Lung (tissue), 12 donors: ENCODE results near the gene GAB2. TPM values are rescaled to one million over a fixed set of nuclear protein-coding genes. Genes with fewer than 3 reads are reported as not detected.

Experiments
- ATAC-seq: fragments of 200-7000 bp; cut with Tn5 transposase; one replicate; pipeline ENCODE4 v1.9.1; 2020; ENCODE audit warnings: moderate number of reproducible peaks; ENCODE audit not compliant: insufficient read depth, low FRiP score
- DNase-seq, 3 donors: peaks; one replicate each; pipeline ENCODE4 v3.0.0-alpha.2; 2013 to 2017
- H3K27ac ChIP-seq, 2 donors: one replicate each; pipeline ENCODE4 v1.5.1; 2013; ENCODE audit warnings: mild to moderate bottlenecking in 2 of 2, moderate library complexity in 2 of 2, control low read depth in 1 of 2, inconsistent platforms in 1 of 2, low read depth in 1 of 2, low read length in 1 of 2
- H3K27me3 ChIP-seq, 3 donors: one replicate each; pipeline ENCODE4 v1.5.1; 2013; ENCODE audit warnings: low read length in 2 of 3; ENCODE audit not compliant: control insufficient read depth in 3 of 3, insufficient read depth in 3 of 3
- H3K36me3 ChIP-seq, 4 donors: one replicate each; pipeline ENCODE4 v1.5.1; 2013; ENCODE audit warnings: low read length in 4 of 4, mild to moderate bottlenecking in 1 of 4, moderate library complexity in 1 of 4; ENCODE audit not compliant: control insufficient read depth in 4 of 4, insufficient read depth in 4 of 4
- H3K4me1 ChIP-seq, 5 donors: one replicate each; pipeline ENCODE4 v1.5.1; 2013; ENCODE audit warnings: low read length in 5 of 5, mild to moderate bottlenecking in 2 of 5, moderate library complexity in 1 of 5; ENCODE audit not compliant: control insufficient read depth in 5 of 5, insufficient read depth in 5 of 5
- H3K4me3 ChIP-seq: one replicate; pipeline ENCODE4 v1.5.1; 2013; ENCODE audit warnings: mild to moderate bottlenecking, control low read depth, moderate library complexity
- H3K9ac ChIP-seq, 2 donors: one replicate each; pipeline ENCODE4 v1.5.1; 2013; ENCODE audit warnings: low read length in 2 of 2, control low read depth in 1 of 2; ENCODE audit not compliant: insufficient read depth in 1 of 2
- H3K9me3 ChIP-seq, 4 donors: one replicate each; pipeline ENCODE4 v1.5.1; 2013; ENCODE audit warnings: low read length in 3 of 4, mild to moderate bottlenecking in 1 of 4, moderate library complexity in 1 of 4; ENCODE audit not compliant: control insufficient read depth in 4 of 4, insufficient read depth in 3 of 4
- CTCF ChIP-seq: IDR thresholded peaks from 2 replicates; pipeline ENCODE4 v1.5.1; 2012; ENCODE audit warnings: mild to moderate bottlenecking; ENCODE audit errors: control extremely low read depth, extremely low read depth
- WGBS, 2 donors: extraction: QIAGEN DNeasy Blood & Tissue Kit; methylation state at CpG; one replicate each; pipeline ENCODE4 v1.1.7; 2013; 5-methylcytosine and 5-hydroxymethylcytosine counted together
- polyA plus RNA-seq, 2 donors: library from polyadenylated mRNA; stranded (reverse); fragments of 200-250 nt; gene quantifications; one replicate each; pipeline ENCODE4 v1.2.1, GENCODE V29; 2013
- total RNA-seq, 2 donors: library from RNA; depleted of rRNA in 1 of 2; stranded (reverse); fragments of >200 nt in 1 of 2; gene quantifications; one replicate each; pipeline ENCODE4 v1.2.1, GENCODE V29; 2014 to 2021
- donor health status: control.
- donor health status: control.
- donor health status: Bipolar disorder and iron deficiency.
- donor health status: healthy.
- donor health status: DM: yes; HTN: yes; CAD: no.

Gene GAB2
- total and polyA plus RNA-seq, 4 donors: 17.8 to 47.9 (median 23.1) TPM

GRCh38 chr11:78449866-78450265 is 32.2 kb upstream of the GAB2 start:
- no peaks in the 10 kb centered on the region for H3K27me3 ChIP-seq
- ATAC-seq: no peak
- no peak overlapping the region for H3K4me3 ChIP-seq
- H3K27ac ChIP-seq: no peak overlapping the region
- peaks cover 0 to 3% (median 0%) of the 10 kb centered on the region in 4 donors for H3K36me3 ChIP-seq
- 95 to 96% methylated on average over 4 of the region's 4 CpGs for whole genome bisulfite sequencing, 2 donors
- no peaks in the 10 kb centered on the region for H3K9me3 ChIP-seq
- no peak for DNase-seq
- no peak for TF ChIP-seq CTCF
- H3K9ac ChIP-seq: no peak overlapping the region
- H3K4me1 ChIP-seq: peaks cover 0 to 12% (median 0%) of the 10 kb centered on the region in 5 donors

- Histone ChIP-seq H3K4me3 (no peak overlapping the region), H3K4me1 (no peaks in the 10 kb centered on the region), H3K27ac (no peak overlapping the region), H3K9me3 (no peaks in the 10 kb centered on the region), H3K27me3 (no peaks in the 10 kb centered on the region), H3K9ac (no peak overlapping the region), H3K36me3 (peaks cover 0 to 5% (median under 1%) of the 10 kb centered on the region in 4 donors)
- DNase-seq (no peak), ATAC-seq (no peak)
- no peak for TF ChIP-seq CTCF
These were observed 28.6 kb upstream of the GAB2 start for GRCh38 chr11:78446210-78446609.

GRCh38 chr11:78444726-78445125 is 27.1 kb upstream of the GAB2 start:
- WGBS, 2 donors: 85 to 90% methylated on average over 1 of the region's 1 CpG
- Histone ChIP-seq H3K36me3 (peaks cover 0 to 5% (median under 1%) of the 10 kb centered on the region in 4 donors), H3K27me3 (no peaks in the 10 kb centered on the region), H3K4me3 (no peak overlapping the region), H3K4me1 (no peaks in the 10 kb centered on the region), H3K9ac (no peak overlapping the region), H3K9me3 (no peaks in the 10 kb centered on the region), H3K27ac (no peak overlapping the region)
- DNase-seq (no peak), ATAC-seq (no peak)
- no peak for TF ChIP-seq CTCF

- Histone ChIP-seq H3K4me1 (peaks cover 0 to 1% (median 0%) of the 10 kb centered on the region in 5 donors), H3K27ac (no peak overlapping the region), H3K9ac (no peak overlapping the region), H3K36me3 (peaks cover 0 to 5% (median 1%) of the 10 kb centered on the region in 4 donors), H3K9me3 (no peaks in the 10 kb centered on the region), H3K27me3 (no peaks in the 10 kb centered on the region), H3K4me3 (no peak overlapping the region)
- TF ChIP-seq CTCF: no peak
- WGBS, 2 donors: 73 to 80% methylated on average over 4 of the region's 4 CpGs
- DNase-seq (no peak), ATAC-seq (no peak)
These were observed 24.3 kb upstream of the GAB2 start for GRCh38 chr11:78441956-78442355.
